Endodermal cell (in vitro differentiated cells): Measurements from ENCODE around the gene DNAJC10. TPM values are rescaled to one million over a fixed set of nuclear protein-coding genes. Genes with fewer than 3 reads are reported as not detected.
"Not testable (repeated sequence)": the region's sequence is repeated elsewhere in the genome, so short reads cannot be mapped to it uniquely, and the experiment has no call there.

Experiments
- DNase-seq: peaks from one replicate; pipeline ENCODE4 v3.0.0-alpha.2; 2017
- H3K27ac ChIP-seq: 2 replicates; pipeline ENCODE4 v1.5.1; 2013; ENCODE audit warnings: mild to moderate bottlenecking, low read depth, low read length, moderate library complexity
- H3K27me3 ChIP-seq: 2 replicates; pipeline ENCODE4 v1.6.1; 2013; ENCODE audit warnings: mild to moderate bottlenecking, low read length, moderate library complexity; ENCODE audit not compliant: insufficient read depth, control insufficient read depth, poor library complexity, severe bottlenecking
- H3K36me3 ChIP-seq: 2 replicates; pipeline ENCODE4 v1.7.0; 2013; ENCODE audit warnings: mild to moderate bottlenecking, low read length, moderate library complexity; ENCODE audit not compliant: control insufficient read depth, insufficient read depth
- H3K4me1 ChIP-seq: one replicate; pipeline ENCODE4 v1.7.0; 2013; ENCODE audit warnings: low read length; ENCODE audit not compliant: control insufficient read depth, insufficient read depth
- H3K4me3 ChIP-seq: 2 replicates; pipeline ENCODE4 v1.5.1; 2013; ENCODE audit warnings: mild to moderate bottlenecking, low read length, moderate library complexity
- H3K9ac ChIP-seq: 2 replicates; pipeline ENCODE4 v1.6.1; 2013; ENCODE audit warnings: mild to moderate bottlenecking, low read length, moderate library complexity; ENCODE audit not compliant: poor library complexity, severe bottlenecking; ENCODE audit errors: extremely low read depth
- H3K9me3 ChIP-seq: 2 replicates; pipeline ENCODE4 v1.6.1; 2013; ENCODE audit warnings: mild to moderate bottlenecking, low read length, moderate library complexity; ENCODE audit not compliant: control insufficient read depth
- H3K27ac Mint-ChIP-seq: 2 replicates; pipeline ENCODE4 v1.8.0; 2020; ENCODE audit warnings: mixed read lengths
- H3K27me3 Mint-ChIP-seq: 2 replicates; pipeline ENCODE4 v1.8.0; 2021; ENCODE audit warnings: mild to moderate bottlenecking, mixed read lengths; ENCODE audit not compliant: insufficient read depth
- H3K36me3 Mint-ChIP-seq: 2 replicates; pipeline ENCODE4 v1.8.0; 2020; ENCODE audit warnings: low read depth, mixed read lengths
- H3K4me1 Mint-ChIP-seq: 2 replicates; pipeline ENCODE4 v1.8.0; 2020; ENCODE audit warnings: mixed read lengths
- H3K4me3 Mint-ChIP-seq: 2 replicates; pipeline ENCODE4 v1.8.0; 2020; ENCODE audit warnings: mild to moderate bottlenecking, moderate library complexity, mixed read lengths
- H3K9me3 Mint-ChIP-seq: 2 replicates; pipeline ENCODE4 v1.8.0; 2020; ENCODE audit warnings: mild to moderate bottlenecking, mixed read lengths
- CTCF ChIP-seq: fragments of 200-600 bp; sonication (generic); conservative IDR thresholded peaks from 2 replicates; pipeline ENCODE4 v1.5.0; 2021; ENCODE audit warnings: antibody characterized with exemption, mild to moderate bottlenecking
- WGBS, 2 experiments: methylation state at CpG; one replicate each; pipeline versions ENCODE4 v1.1.5 to v1.1.7; 2013; ENCODE audit warnings: missing lambda C conversion rate in 2 of 2, mixed read lengths in 1 of 2; ENCODE audit not compliant: insufficient coverage in 1 of 2, insufficient read length in 1 of 2; 5-methylcytosine and 5-hydroxymethylcytosine counted together
- total RNA-seq, 2 donors: library from RNA; stranded (reverse); fragmentation: NEBNext Ultra II Directional in 1 of 2; extraction: Animal tissue kit (Norgen Biotek cat#: 25700) in 1 of 2; gene quantifications; 2 replicates in 1 of 2; 3 replicates in 1 of 2; pipeline ENCODE4 v1.2.1, GENCODE V29; 2021

DNAJC10 gene
- total RNA-seq, 2 donors from 2014 or later: 212 to 232 TPM

GRCh38 chr2:182730486-182730885 lies 14.4 kb downstream of the DNAJC10 start:
- H3K27ac Mint-ChIP-seq: no peak overlapping the region
- H3K4me1 Mint-ChIP-seq: peaks cover 6% of the 10 kb centered on the region
- no peak for DNase-seq
- no peaks in the 10 kb centered on the region for H3K9me3 ChIP-seq
- no peak overlapping the region for H3K9ac ChIP-seq
- H3K36me3 Mint-ChIP-seq: peaks cover 53% of the 10 kb centered on the region
- peaks cover 90% of the 10 kb centered on the region for H3K36me3 ChIP-seq
- no peak for TF ChIP-seq CTCF
- no peaks in the 10 kb centered on the region for H3K27me3 Mint-ChIP-seq
- no peak overlapping the region for H3K4me3 Mint-ChIP-seq
- no peak overlapping the region for H3K4me3 ChIP-seq
- no peaks in the 10 kb centered on the region for H3K9me3 Mint-ChIP-seq
- H3K27me3 ChIP-seq: no peaks in the 10 kb centered on the region
- H3K27ac ChIP-seq: no peak overlapping the region
- H3K4me1 ChIP-seq: no peaks in the 10 kb centered on the region

- H3K4me3 Mint-ChIP-seq: no peak overlapping the region
- no peaks in the 10 kb centered on the region for H3K9me3 ChIP-seq
- H3K4me1 Mint-ChIP-seq: peaks cover 3% of the 10 kb centered on the region
- no peaks in the 10 kb centered on the region for H3K4me1 ChIP-seq
- no peak for TF ChIP-seq CTCF
- H3K27ac ChIP-seq: no peak overlapping the region
- H3K27me3 ChIP-seq: no peaks in the 10 kb centered on the region
- H3K4me3 ChIP-seq: no peak overlapping the region
- H3K9me3 Mint-ChIP-seq: no peaks in the 10 kb centered on the region
- H3K9ac ChIP-seq: no peak overlapping the region
- peaks cover 96% of the 10 kb centered on the region for H3K36me3 ChIP-seq
- no peaks in the 10 kb centered on the region for H3K27me3 Mint-ChIP-seq
- no peak for DNase-seq
- peaks cover 60% of the 10 kb centered on the region for H3K36me3 Mint-ChIP-seq
- no peak overlapping the region for H3K27ac Mint-ChIP-seq
Observed at GRCh38 chr2:182732736-182733135, 16.7 kb downstream of the DNAJC10 start.

GRCh38 chr2:182733572-182733971 lies 17.5 kb downstream of the DNAJC10 start:
- H3K9me3 ChIP-seq: no peaks in the 10 kb centered on the region
- no peaks in the 10 kb centered on the region for H3K4me1 ChIP-seq
- H3K27ac ChIP-seq: no peak overlapping the region
- peaks cover 94% of the 10 kb centered on the region for H3K36me3 ChIP-seq
- H3K27ac Mint-ChIP-seq: no peak overlapping the region
- no peaks in the 10 kb centered on the region for H3K4me1 Mint-ChIP-seq
- H3K4me3 ChIP-seq: no peak overlapping the region
- H3K9ac ChIP-seq: no peak overlapping the region
- no peaks in the 10 kb centered on the region for H3K9me3 Mint-ChIP-seq
- no peaks in the 10 kb centered on the region for H3K27me3 Mint-ChIP-seq
- no peak for TF ChIP-seq CTCF
- no peak overlapping the region for H3K4me3 Mint-ChIP-seq
- H3K36me3 Mint-ChIP-seq: peaks cover 62% of the 10 kb centered on the region
- DNase-seq: no peak
- no CpG with 5 or more reads among the region's 1 CpG for WGBS, 2 experiments
- H3K27me3 ChIP-seq: no peaks in the 10 kb centered on the region

GRCh38 chr2:182736856-182737255 lies 20.8 kb downstream of the DNAJC10 start:
- not testable (repeated sequence) for H3K4me1 ChIP-seq, DNase-seq, H3K27me3 ChIP-seq, H3K27ac Mint-ChIP-seq, H3K4me1 Mint-ChIP-seq, H3K27ac ChIP-seq, H3K27me3 Mint-ChIP-seq, H3K4me3 ChIP-seq, H3K9me3 Mint-ChIP-seq, H3K4me3 Mint-ChIP-seq, H3K9me3 ChIP-seq, H3K9ac ChIP-seq
- peaks cover 58% of the 10 kb centered on the region for H3K36me3 Mint-ChIP-seq
- WGBS, 2 experiments: 85 to 98% methylated on average over 4 to 7 of the region's 8 CpGs
- peaks cover 87% of the 10 kb centered on the region for H3K36me3 ChIP-seq
